GM12874 (cell line): ENCODE data around the gene CXCL13.
A peak's percentile ranks its signal among the peaks of the same experiment; 100 is the strongest.

ENCODE experiments used
- TF ChIP-seq, protein P1 (sequence below): IDR thresholded peaks from 2 replicates; pipeline ENCODE4 v1.5.1; 2011; ENCODE audit warnings: low read depth, mild to moderate bottlenecking, control low read depth, low read length, moderate library complexity; ENCODE audit not compliant: insufficient read depth

The CXCL13 gene, protein sequence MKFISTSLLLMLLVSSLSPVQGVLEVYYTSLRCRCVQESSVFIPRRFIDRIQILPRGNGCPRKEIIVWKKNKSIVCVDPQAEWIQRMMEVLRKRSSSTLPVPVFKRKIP

DNA sequence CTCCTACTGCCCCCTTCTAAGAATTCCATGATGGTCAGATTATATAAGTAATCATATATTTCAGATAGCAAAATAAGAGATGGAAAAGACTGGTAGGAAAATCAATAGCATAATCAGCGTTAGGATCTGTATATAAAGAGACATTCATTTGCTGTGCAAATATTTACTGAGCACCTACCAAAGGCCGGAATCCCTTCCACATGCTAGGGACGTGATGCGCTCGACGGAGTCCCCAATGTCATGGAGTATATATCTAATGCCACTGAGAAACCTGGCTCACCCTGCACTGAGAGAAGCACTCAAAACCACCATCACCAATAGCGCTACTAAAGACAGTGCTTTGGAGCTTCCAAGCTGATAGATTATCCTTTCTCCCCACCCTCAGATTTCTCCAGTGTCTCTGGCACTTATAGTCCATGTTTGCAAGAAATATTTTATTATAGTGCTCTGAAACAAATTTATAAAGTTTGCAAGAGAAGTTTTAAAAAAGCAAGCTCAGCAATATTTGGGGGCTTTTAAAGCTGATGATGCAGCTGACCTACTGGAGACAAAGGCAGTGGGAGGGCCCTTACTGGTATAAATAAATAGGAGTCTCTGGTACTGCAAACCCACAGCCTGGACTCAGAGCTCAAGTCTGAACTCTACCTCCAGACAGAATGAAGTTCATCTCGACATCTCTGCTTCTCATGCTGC is at the start of gene CXCL13:
TSS of gene CXCL13 (plus strand) at position 611 of the 693 bp plus-strand sequence. CDS start at position 657, 46 bp downstream.
- TF ChIP-seq, protein P1, sequence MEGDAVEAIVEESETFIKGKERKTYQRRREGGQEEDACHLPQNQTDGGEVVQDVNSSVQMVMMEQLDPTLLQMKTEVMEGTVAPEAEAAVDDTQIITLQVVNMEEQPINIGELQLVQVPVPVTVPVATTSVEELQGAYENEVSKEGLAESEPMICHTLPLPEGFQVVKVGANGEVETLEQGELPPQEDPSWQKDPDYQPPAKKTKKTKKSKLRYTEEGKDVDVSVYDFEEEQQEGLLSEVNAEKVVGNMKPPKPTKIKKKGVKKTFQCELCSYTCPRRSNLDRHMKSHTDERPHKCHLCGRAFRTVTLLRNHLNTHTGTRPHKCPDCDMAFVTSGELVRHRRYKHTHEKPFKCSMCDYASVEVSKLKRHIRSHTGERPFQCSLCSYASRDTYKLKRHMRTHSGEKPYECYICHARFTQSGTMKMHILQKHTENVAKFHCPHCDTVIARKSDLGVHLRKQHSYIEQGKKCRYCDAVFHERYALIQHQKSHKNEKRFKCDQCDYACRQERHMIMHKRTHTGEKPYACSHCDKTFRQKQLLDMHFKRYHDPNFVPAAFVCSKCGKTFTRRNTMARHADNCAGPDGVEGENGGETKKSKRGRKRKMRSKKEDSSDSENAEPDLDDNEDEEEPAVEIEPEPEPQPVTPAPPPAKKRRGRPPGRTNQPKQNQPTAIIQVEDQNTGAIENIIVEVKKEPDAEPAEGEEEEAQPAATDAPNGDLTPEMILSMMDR = no peak

DNA sequence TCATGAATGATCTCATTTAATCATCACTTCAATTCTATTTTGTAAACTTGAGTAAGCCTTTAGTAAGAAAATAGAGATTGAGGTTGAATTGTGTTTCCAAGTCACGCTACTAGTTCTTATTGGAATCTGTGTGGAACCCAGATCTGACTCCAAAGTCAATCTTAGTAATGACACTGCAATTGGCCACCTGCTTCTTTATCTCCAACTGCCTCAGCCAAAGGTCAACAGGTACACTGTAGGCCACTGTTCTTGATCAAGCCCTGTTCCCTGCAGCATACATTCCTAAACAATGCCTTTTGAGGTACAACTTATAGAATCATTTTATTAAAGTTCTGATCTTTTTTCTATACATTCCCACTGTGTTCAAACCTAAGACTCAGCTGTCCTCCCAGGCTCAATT is 45.5 kb upstream of the CXCL13 start:
- TF ChIP-seq, protein P1 = no peak

DNA sequence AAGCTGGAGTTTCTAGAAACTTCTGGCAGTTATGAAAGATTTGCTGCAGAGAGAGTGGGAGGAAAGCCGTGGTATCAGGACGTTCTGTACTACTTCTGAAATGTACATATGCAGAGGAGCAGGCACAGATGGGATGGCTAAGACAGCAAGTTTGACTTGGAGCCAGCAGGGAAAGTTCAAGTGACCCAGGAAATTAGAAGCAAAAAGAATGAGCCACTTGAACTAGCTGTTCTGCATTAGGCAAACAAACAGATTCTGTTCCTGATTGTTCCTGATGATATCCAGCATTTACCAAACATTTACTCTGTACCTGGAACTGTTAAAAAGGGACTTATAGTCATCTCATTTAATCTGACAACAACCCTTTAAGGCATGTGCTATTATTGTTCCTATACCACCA is 41.4 kb upstream of the CXCL13 start:
- TF ChIP-seq, protein P1 = no peak

DNA sequence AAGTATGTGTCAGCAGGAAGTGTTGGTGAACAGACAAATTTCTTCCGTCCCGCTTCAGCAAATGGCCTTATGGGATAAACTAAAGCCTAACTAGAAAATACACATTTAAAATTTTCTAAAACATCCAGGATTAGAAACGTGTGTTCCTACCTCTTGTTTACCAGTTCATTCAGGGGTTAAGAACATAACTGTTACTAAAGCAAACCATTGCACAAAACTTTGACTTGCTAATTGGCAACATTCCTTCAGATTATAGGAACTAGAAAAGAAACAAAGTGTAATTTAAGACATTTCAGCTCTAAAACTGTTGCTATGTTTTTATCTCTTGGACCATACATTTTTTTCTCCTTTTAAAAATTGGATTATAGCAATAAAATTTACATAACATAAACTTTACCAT is 39.5 kb upstream of the CXCL13 start:
- TF ChIP-seq, protein P1 = no peak

DNA sequence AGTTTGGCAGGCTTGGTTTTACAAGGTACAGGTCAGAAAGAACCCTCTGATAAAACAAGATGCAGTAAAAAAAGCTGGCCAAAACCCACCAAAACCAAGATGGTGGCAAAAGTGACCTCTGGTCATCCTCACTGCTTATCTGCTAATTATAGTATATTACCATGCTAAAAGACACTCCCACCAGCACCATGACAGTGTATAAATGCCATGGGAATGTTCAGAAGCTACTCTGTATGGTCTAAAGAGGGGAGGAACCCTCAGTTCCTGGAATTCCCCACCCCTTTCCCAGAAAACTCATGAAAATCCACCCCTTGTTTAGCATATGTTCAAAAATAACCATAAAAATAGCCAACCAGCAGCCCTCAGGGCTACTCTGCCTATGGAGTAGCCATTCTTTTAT is 38.1 kb upstream of the CXCL13 start:
- TF ChIP-seq, protein P1 = no peak

DNA sequence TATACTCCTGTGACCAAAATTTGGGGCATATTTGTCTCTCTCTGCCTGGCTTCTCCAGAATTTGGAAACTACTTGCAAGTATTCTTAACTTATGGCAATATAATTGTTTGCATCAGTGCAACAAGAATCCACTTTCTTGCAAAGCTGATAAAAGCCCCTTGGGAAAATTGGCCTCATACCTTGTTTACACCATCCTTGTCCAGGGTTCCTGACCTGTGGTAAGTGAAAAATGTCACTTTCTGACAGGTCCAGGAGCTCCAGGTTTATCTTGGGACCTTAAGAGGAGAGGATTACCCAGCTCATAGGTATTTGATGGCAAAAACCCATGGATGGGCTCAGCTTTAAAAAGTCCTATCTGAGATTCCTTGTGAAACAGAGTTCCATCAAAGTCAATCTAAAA is 29.3 kb upstream of the CXCL13 start:
- TF ChIP-seq, protein P1 = no peak

DNA sequence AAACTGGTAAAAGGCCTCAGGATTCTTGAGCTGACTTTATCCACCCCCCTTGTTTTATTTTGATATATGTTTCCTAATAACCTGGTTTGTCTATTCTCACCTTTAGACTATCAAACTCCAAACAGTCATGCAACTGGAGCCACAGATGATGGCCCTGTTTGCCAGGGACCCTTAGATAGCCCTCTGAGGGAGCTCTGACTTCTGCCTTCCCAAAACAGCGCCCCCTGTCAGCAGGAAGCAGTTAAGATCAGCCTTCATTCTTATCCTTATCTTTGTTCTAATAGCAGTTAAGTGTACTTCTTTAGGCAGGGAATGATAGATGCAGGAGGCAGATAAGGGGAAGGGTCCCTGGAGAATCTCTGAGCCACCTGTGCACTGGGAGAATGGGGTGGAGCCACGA is 27.5 kb upstream of the CXCL13 start:
- TF ChIP-seq, protein P1 = peak; percentile 14; the same call in 1 of the 2 replicates
